ENCODE data around the gene MYO1A. TPM values are rescaled to one million over a fixed set of nuclear protein-coding genes. Genes with fewer than 3 reads are reported as not detected.

Gene MYO1A
- total and polyA plus RNA-seq, 2 of the 13 experiments (the other 11 are each of a cell fraction or from before 2014, with no cell fraction given) = 5.3 to 6.0 TPM

- Histone ChIP-seq H3K27ac (ENCODE audit: extremely low read length, insufficient read depth, low read length) (no peak overlapping the region), H3K4me3 (replicated peaks in 1 of 3; ENCODE audit: insufficient read depth in 1 of 3, low read depth in 2 of 3, low read length in 3 of 3) (no peak overlapping the region), H3K27me3 (ENCODE audit: control insufficient read depth in 1 of 2, insufficient read depth in 2 of 2, low read length in 2 of 2) (no peaks in the 10 kb centered on the region; a peak in 1 of 5 replicates), H3K79me2 (ENCODE audit: insufficient read depth, low read length) (peaks cover under 1% of the 10 kb centered on the region), H2AFZ (ENCODE audit: low read length) (no peak overlapping the region), H3K4me1 (ENCODE audit: insufficient read depth, low read length) (peaks cover 13% of the 10 kb centered on the region), H3K4me2 (ENCODE audit: low read depth, low read length) (no peak overlapping the region), H3K9ac (ENCODE audit: insufficient read depth, low read depth, low read length) (no peak overlapping the region), H3K9me3 (ENCODE audit: low read length) (no peaks in the 10 kb centered on the region), H3K36me3 (replicated peaks in 1 of 2; ENCODE audit: control insufficient read depth in 1 of 2, insufficient read depth in 2 of 2, low read length in 2 of 2) (peaks cover 2 to 6% of the 10 kb centered on the region in 2 experiments; a peak in 2 of 5 replicates), H4K20me1 (ENCODE audit: insufficient read depth, low read length) (peaks cover 4% of the 10 kb centered on the region)
- no TSS peak for BruUV-seq (replicated peaks)
- ChIA-PET POLR2A (no interaction called here), CTCF (ENCODE audit: low intra/inter-chr PET ratio, low total read pairs) (no interaction called here)
- in situ Hi-C loops (cut with HindIII; ENCODE audit: extremely low pct_ligation_motif_present, low pct_unique_long_range_greater_than_20kb) (no loop called here), intact Hi-C loops (cut with micrococcal nuclease; ENCODE audit: unreplicated experiment) (no loop called here)
- DNase-seq (ENCODE audit: low spot score) = no peak
- ATAC-seq = no peak
- WGBS (ENCODE audit: low lambda C conversion rate) = 88% methylated on average over 7 of the region's 12 CpGs
- no peak for FAIRE-seq
- no peak for TF ChIP-seq ETS1 (CRISPR knock-in tag; IDR thresholded peaks at IDR 0.05)
- TF ChIP-seq SMARCC2 (IDR thresholded peaks at IDR 0.05) = no peak
- no peak for TF ChIP-seq NR3C1 (CRISPR knock-in tag; IDR thresholded peaks at IDR 0.05)
Measured at GRCh38 chr12:56996793-56997545, 53.0 kb downstream of the MYO1A start.

- ChIA-PET POLR2A (no interaction called here), CTCF (ENCODE audit: low intra/inter-chr PET ratio, low total read pairs) (no interaction called here)
- intact Hi-C loops (cut with micrococcal nuclease; ENCODE audit: unreplicated experiment) = no loop called here
- no peak for FAIRE-seq
- no peak overlapping the region for H3K4me3 ChIP-seq (replicated peaks in 1 of 3; ENCODE audit: insufficient read depth in 1 of 3, low read depth in 2 of 3, low read length in 3 of 3)
- H3K4me1 ChIP-seq (ENCODE audit: insufficient read depth, low read length) = peaks cover 14% of the 10 kb centered on the region; the same call in 1 of the 2 replicates
- no peak for DNase-seq (ENCODE audit: low spot score)
- peaks cover 2 to 5% of the 10 kb centered on the region in 2 experiments; a peak in 2 of 5 replicates for H3K36me3 ChIP-seq (replicated peaks in 1 of 2; ENCODE audit: control insufficient read depth in 1 of 2, insufficient read depth in 2 of 2, low read length in 2 of 2)
- in situ Hi-C loops (cut with HindIII; ENCODE audit: extremely low pct_ligation_motif_present, low pct_unique_long_range_greater_than_20kb) = no loop called here
- no peaks in the 10 kb centered on the region for H3K9me3 ChIP-seq (ENCODE audit: low read length)
- no peak overlapping the region for H3K27ac ChIP-seq (ENCODE audit: extremely low read length, insufficient read depth, low read length)
- H3K9ac ChIP-seq (ENCODE audit: insufficient read depth, low read depth, low read length) = no peak overlapping the region
- 89% methylated on average over 7 of the region's 11 CpGs for WGBS (ENCODE audit: low lambda C conversion rate)
- H3K4me2 ChIP-seq (ENCODE audit: low read depth, low read length) = no peak overlapping the region
- ATAC-seq = no peak
- H3K79me2 ChIP-seq (ENCODE audit: insufficient read depth, low read length) = no peaks in the 10 kb centered on the region
- H2AFZ ChIP-seq (ENCODE audit: low read length) = no peak overlapping the region
- H4K20me1 ChIP-seq (ENCODE audit: insufficient read depth, low read length) = peaks cover under 1% of the 10 kb centered on the region; the same call in 1 of the 2 replicates
- no peaks in the 10 kb centered on the region; a peak in 1 of 5 replicates for H3K27me3 ChIP-seq (ENCODE audit: control insufficient read depth in 1 of 2, insufficient read depth in 2 of 2, low read length in 2 of 2)
- BruUV-seq (replicated peaks) = no TSS peak
- TF ChIP-seq ZNF34 (CRISPR knock-in tag; IDR thresholded peaks at IDR 0.05; ENCODE audit: borderline replicate concordance) (no peak), ZNF318 (CRISPR knock-in tag; IDR thresholded peaks at IDR 0.05) (no peak), CREB1 (IDR thresholded peaks at IDR 0.05) (peak; percentile 72), CREB1 (CRISPR knock-in tag; IDR thresholded peaks at IDR 0.05) (no peak)
Measured at GRCh38 chr12:56995930-56996496, 53.9 kb downstream of the MYO1A start.

Data from HepG2 (cell line).